ENCODE results near the gene ITPR1. TPM values are rescaled to one million over a fixed set of nuclear protein-coding genes. Genes with fewer than 3 reads are reported as not detected.

Gene ITPR1
- total RNA-seq, 4 donors from 2014 or later = 9.5 to 24.1 (median 17.5) TPM

DNA sequence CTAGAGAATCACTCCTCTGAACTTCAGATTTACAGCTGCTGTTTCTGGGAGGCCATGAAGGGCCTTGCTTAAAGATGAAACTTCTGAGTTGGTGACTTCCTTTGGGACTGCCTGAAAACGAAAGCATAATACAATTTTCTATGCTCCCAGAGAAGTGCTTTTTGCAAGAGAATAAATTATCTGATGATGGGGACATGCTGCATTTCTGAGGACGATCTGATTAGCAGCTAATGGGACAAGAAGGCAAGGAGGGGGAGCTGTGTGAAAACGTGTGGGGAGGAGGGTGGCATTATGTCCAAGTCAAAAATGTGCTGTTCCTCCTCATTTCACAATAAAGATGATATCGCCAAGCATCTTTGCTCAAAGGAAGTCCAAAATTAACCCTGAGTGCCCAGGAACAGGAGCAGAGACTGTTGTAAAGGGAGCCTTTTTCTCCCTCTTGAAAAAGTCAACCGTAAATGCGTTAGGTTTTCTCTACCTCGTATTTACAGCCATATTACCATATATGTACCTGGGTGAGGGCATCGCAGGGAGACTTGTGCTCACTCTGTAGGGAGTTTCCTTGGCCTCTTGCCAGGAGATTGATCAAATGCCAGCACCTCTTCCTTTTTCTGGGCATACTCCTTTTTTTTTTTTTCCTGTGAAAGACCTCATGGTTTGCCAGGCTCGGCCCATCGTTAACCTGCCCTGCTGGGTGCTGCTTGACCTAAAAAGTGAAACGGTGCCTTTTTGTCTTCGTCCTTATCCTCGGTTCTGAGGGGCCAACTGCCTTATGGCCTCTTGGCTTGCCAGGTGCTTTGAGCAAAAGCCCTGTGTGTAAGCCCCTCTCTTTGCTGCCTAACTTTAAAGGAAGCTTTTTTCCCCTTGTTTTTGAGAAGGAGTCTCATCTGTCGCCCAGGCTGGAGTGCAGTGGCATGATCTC lies 11.5 kb downstream of the ITPR1 start:
- intact Hi-C loops (cut with DNase I; ENCODE audit: low total_unique reads) = no loop called here
- no peak overlapping the region for H3K4me3 ChIP-seq (ENCODE audit: low read depth, poor library complexity, severe bottlenecking)
- no peak for TF ChIP-seq POLR2A (IDR thresholded peaks at IDR 0.05)
- TF ChIP-seq, protein P1, sequence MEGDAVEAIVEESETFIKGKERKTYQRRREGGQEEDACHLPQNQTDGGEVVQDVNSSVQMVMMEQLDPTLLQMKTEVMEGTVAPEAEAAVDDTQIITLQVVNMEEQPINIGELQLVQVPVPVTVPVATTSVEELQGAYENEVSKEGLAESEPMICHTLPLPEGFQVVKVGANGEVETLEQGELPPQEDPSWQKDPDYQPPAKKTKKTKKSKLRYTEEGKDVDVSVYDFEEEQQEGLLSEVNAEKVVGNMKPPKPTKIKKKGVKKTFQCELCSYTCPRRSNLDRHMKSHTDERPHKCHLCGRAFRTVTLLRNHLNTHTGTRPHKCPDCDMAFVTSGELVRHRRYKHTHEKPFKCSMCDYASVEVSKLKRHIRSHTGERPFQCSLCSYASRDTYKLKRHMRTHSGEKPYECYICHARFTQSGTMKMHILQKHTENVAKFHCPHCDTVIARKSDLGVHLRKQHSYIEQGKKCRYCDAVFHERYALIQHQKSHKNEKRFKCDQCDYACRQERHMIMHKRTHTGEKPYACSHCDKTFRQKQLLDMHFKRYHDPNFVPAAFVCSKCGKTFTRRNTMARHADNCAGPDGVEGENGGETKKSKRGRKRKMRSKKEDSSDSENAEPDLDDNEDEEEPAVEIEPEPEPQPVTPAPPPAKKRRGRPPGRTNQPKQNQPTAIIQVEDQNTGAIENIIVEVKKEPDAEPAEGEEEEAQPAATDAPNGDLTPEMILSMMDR (IDR thresholded peaks at IDR 0.05) = no peak
- 25 to 28% methylated on average over 13 to 14 of the region's 14 CpGs for WGBS, 2 donors
- DNase-seq (ENCODE audit: low spot score in 2 of 2) = no peak

DNA sequence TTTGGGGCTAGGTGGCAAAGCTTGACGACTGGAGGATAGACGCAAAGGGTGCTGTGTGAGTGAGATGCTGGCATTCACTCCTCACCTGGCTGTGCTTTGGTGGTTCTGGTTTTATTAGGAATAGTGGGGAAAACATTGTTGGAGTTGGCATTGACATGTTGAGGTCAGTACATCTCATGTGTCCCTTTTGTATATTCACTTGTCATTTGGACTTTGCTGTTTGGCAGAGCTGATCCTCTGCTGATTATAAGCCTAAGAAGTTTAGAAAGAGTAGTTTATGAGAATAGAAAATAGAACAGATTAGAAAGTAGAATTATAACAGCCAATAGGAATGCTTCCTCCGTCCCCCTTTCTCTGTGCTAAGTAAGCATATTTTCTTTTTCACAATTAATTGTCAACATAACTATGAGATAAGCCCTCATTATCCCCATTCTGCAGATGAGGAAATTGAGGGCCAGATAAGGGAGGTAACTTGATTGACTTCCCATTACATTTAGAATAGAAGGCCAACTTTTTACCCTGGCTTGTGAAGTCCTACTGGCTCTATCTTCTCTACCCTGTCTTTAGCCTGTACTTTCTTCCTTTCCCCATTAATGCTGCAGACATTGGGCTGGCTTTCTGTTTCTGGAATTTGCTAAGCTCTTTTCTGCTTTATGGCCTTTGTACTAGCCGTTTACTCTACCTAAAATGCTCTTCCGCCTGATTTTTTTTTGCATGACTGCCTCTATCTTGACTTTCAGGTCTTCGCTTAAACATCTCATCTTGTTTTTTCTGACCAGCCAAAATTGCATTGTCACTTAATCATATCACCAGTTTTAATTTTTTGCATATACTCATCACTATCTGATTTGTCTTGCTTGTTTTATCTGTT lies 12.8 kb downstream of the ITPR1 start:
- no peak for DNase-seq (ENCODE audit: low spot score in 2 of 2)
- TF ChIP-seq POLR2A (IDR thresholded peaks at IDR 0.05) = no peak
- TF ChIP-seq, protein P1 (IDR thresholded peaks at IDR 0.05) = no peak
- intact Hi-C loops (cut with DNase I; ENCODE audit: low total_unique reads) = no loop called here
- WGBS, 2 donors = 91 to 92% methylated on average over 6 of the region's 6 CpGs
- no peak overlapping the region for H3K4me3 ChIP-seq (ENCODE audit: low read depth, poor library complexity, severe bottlenecking)

DNA sequence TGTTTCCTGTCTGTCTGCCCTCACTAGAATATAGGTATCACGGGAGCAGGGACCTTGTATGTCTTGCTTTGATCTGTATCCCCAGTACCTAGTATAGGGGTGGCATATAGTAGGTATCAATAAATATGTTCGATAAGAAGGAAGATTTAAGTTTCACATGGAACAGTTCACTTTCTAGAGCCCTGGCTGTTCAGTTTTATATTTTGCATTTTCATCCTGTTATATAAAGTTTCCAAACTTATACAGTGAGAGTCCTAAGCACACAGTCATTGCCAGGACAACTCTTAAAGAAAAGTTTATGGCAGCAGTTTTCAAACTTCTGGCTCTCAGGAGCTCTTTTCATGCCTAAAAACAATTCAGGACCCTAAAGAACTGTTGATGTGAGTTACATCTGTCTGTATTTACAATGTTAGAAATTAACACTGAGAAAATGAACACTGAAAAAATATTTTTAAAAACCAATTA lies 13.4 kb downstream of the ITPR1 start:
- WGBS, 2 donors = 84 to 89% methylated on average over 2 of the region's 2 CpGs
- no peak for DNase-seq (ENCODE audit: low spot score in 2 of 2)
- no peak overlapping the region for H3K4me3 ChIP-seq (ENCODE audit: low read depth, poor library complexity, severe bottlenecking)
- TF ChIP-seq, protein P1 (IDR thresholded peaks at IDR 0.05) = no peak
- TF ChIP-seq POLR2A (IDR thresholded peaks at IDR 0.05) = no peak
- intact Hi-C loops (cut with DNase I; ENCODE audit: low total_unique reads) = no loop called here

DNA sequence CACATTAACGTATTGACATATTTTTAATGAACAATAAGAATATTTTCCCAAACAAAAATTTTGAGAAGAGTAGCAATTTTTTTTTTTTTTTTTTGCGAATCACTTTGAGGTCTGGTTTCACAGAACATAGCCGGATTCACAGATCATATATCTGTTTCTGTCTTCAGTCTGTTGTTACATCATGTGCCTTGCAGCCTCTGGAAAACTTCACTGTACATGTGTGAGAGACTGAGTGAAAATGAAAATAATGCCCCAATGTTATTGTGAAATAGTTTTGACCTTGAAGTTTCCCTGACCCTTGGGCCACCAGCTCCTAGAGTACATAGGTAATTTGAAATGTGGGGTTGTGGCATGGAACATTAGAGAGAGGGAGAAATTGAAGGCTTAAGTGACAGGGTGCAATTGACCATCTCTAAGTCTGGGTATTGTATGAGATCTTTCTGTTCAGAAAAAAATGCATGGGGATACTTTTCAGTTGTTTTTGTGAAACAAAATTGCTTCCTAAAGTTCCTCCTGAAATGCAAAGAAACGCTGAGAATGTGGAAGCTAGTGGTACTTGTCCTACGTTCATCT lies 14.0 kb downstream of the ITPR1 start:
- TF ChIP-seq POLR2A (IDR thresholded peaks at IDR 0.05) = no peak
- TF ChIP-seq, protein P1 (IDR thresholded peaks at IDR 0.05) = no peak
- no peak for DNase-seq (ENCODE audit: low spot score in 2 of 2)
- intact Hi-C loops (cut with DNase I; ENCODE audit: low total_unique reads) = no loop called here
- WGBS, 2 donors = 72 to 73% methylated on average over 5 of the region's 5 CpGs
- H3K4me3 ChIP-seq (ENCODE audit: low read depth, poor library complexity, severe bottlenecking) = no peak overlapping the region

DNA sequence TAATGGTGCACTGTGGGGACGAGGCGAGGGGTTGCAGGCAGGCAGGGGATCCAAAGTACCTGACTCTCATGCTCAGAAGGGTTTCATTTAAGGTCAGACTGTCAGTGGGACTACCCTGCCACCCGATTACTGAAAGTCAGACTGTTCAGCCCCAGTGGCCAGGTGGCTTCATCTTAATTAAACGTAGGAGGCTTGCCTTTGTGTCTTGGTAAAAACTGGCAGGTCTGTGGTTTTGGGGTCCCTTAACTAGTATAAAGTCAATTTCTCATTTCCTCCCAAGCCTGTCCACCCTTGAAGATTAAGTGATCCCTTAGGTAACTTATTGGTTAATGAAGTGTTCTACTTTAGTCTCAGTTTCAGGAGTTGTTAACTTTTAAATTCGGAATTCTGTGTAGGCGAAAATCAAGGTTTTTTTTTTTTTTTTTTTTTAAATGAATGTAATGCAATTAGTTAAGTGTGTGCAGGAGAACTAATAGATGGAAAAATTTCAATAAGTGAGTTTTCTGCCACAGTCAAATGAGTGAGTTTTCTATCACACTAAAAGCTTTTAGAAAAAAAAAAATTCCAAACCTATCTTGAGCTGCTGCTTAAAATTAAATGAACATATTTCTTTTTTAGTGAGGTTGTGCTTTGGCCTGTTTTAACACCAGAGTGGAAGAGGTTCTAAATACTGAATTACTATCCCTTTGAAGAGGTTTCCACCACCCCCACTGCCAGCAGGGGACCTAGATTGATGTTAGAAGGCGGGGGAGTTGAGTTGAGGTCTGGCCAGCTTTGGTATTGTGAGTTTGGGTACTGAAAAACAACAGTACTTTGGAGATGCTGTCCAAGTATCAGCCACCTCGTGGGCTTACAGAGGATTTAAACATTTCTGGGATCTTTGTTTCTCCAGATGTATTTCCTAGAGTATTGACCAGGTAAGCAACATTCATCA lies 15.2 kb downstream of the ITPR1 start:
- TF ChIP-seq, protein P1 (IDR thresholded peaks at IDR 0.05) = no peak
- no peak for TF ChIP-seq POLR2A (IDR thresholded peaks at IDR 0.05)
- WGBS, 2 donors = 81 to 86% methylated on average over 8 of the region's 8 CpGs
- no peak for DNase-seq (ENCODE audit: low spot score in 2 of 2)
- H3K4me3 ChIP-seq (ENCODE audit: low read depth, poor library complexity, severe bottlenecking) = no peak overlapping the region
- intact Hi-C loops (cut with DNase I; ENCODE audit: low total_unique reads) = no loop called here
